ENCODE data around the gene CD33. TPM values are rescaled to one million over a fixed set of nuclear protein-coding genes. Genes with fewer than 3 reads are reported as not detected.
A peak's percentile ranks its signal among the peaks of the same experiment; 100 is the strongest.

Gene CD33
- total RNA-seq, 6 experiments from 2014 or later = 1.7 to 5.8 (median 3.8) TPM

GRCh38 chr19:51272183-51272810 lies 47.4 kb downstream of the CD33 start:
- Histone ChIP-seq H3K9me3 (no peaks in the 10 kb centered on the region), H3K4me1 (no peaks in the 10 kb centered on the region), H3K4me3 (no peak overlapping the region), H3K27me3 (no peaks in the 10 kb centered on the region), H3K36me3 (no peaks in the 10 kb centered on the region), H3K27ac (no peak overlapping the region)
- TF ChIP-seq POLR2A (IDR thresholded peaks at IDR 0.05) = no peak
- TF ChIP-seq CTCF (IDR thresholded peaks at IDR 0.05) = no peak
- intact Hi-C loops (cut with DNase I) = no loop called here
- DNase-seq (no peak), ATAC-seq (peak in 3 of 4 donors; percentile 28 to 58 (median 43))
- 45% methylated on average over 6 of the region's 6 CpGs for WGBS (ENCODE audit: insufficient coverage, low coverage, low lambda C conversion rate, missing lambda C conversion rate)

GRCh38 chr19:51274049-51274770 lies 49.3 kb downstream of the CD33 start:
- H3K9me3 ChIP-seq = no peaks in the 10 kb centered on the region
- H3K27me3 ChIP-seq = no peaks in the 10 kb centered on the region
- no peak for DNase-seq
- H3K4me1 ChIP-seq = no peaks in the 10 kb centered on the region
- TF ChIP-seq CTCF (IDR thresholded peaks at IDR 0.05) = no peak
- TF ChIP-seq POLR2A (IDR thresholded peaks at IDR 0.05) = no peak
- no peaks in the 10 kb centered on the region for H3K36me3 ChIP-seq
- no peak overlapping the region for H3K27ac ChIP-seq
- WGBS (ENCODE audit: insufficient coverage, low coverage, low lambda C conversion rate, missing lambda C conversion rate) = 61% methylated on average over 7 of the region's 8 CpGs
- H3K4me3 ChIP-seq = no peak overlapping the region
- intact Hi-C loops (cut with DNase I) = no loop called here
- ATAC-seq = no peak

- no peak overlapping the region for H3K4me3 ChIP-seq
- H3K36me3 ChIP-seq = no peaks in the 10 kb centered on the region
- 38% methylated on average over 3 of the region's 3 CpGs for WGBS (ENCODE audit: insufficient coverage, low coverage, low lambda C conversion rate, missing lambda C conversion rate)
- no peaks in the 10 kb centered on the region for H3K4me1 ChIP-seq
- ATAC-seq = no peak
- intact Hi-C loops (cut with DNase I) = no loop called here
- no peaks in the 10 kb centered on the region for H3K9me3 ChIP-seq
- no peak overlapping the region for H3K27ac ChIP-seq
- TF ChIP-seq CTCF (IDR thresholded peaks at IDR 0.05) (no peak), POLR2A (IDR thresholded peaks at IDR 0.05) (no peak)
- H3K27me3 ChIP-seq = no peaks in the 10 kb centered on the region
- DNase-seq = no peak
Observed at GRCh38 chr19:51277112-51277511, 52.2 kb downstream of the CD33 start.

- TF ChIP-seq CTCF (IDR thresholded peaks at IDR 0.05) (no peak), POLR2A (IDR thresholded peaks at IDR 0.05) (no peak)
- no peak for ATAC-seq
- Histone ChIP-seq H3K9me3 (no peaks in the 10 kb centered on the region), H3K27me3 (no peaks in the 10 kb centered on the region), H3K4me3 (no peak overlapping the region), H3K4me1 (no peaks in the 10 kb centered on the region), H3K36me3 (no peaks in the 10 kb centered on the region), H3K27ac (no peak overlapping the region)
- intact Hi-C loops (cut with DNase I) = no loop called here
- no CpG with 5 or more reads among the region's 4 CpGs for WGBS (ENCODE audit: insufficient coverage, low coverage, low lambda C conversion rate, missing lambda C conversion rate)
- no peak for DNase-seq
Observed at GRCh38 chr19:51282335-51282734, 57.5 kb downstream of the CD33 start.

Measured in right lobe of liver (tissue), 6 donors.